ENCODE data around the gene ECHS1. TPM values are rescaled to one million over a fixed set of nuclear protein-coding genes. Genes with fewer than 3 reads are reported as not detected.

Gene ECHS1
- 58.0 TPM for total RNA-seq (2021; ENCODE audit: unreplicated experiment)
- 36.7 and 51.3 TPM in 2 replicates for polyA plus RNA-seq (2012)
- Bru-seq, nascent RNA: percentile 52 among the genes with signal in this experiment
- BruChase-seq, experiment 1, labeled RNA remaining after a 6-hour chase: percentile 77 among the genes with signal in this experiment
- percentile 69 among the genes with signal in this experiment for BruChase-seq, experiment 2, labeled RNA remaining after a 2-hour chase
- long read RNA-seq, transcript ECHS1-201 (8 exons, 1,617 nt): major isoform, 177 of 208 reads
- long read RNA-seq, partial matches to known transcripts: 14 of 208 reads
- long read RNA-seq, other reads (novel, unspliced or antisense): 17 of 208 reads

DNA sequence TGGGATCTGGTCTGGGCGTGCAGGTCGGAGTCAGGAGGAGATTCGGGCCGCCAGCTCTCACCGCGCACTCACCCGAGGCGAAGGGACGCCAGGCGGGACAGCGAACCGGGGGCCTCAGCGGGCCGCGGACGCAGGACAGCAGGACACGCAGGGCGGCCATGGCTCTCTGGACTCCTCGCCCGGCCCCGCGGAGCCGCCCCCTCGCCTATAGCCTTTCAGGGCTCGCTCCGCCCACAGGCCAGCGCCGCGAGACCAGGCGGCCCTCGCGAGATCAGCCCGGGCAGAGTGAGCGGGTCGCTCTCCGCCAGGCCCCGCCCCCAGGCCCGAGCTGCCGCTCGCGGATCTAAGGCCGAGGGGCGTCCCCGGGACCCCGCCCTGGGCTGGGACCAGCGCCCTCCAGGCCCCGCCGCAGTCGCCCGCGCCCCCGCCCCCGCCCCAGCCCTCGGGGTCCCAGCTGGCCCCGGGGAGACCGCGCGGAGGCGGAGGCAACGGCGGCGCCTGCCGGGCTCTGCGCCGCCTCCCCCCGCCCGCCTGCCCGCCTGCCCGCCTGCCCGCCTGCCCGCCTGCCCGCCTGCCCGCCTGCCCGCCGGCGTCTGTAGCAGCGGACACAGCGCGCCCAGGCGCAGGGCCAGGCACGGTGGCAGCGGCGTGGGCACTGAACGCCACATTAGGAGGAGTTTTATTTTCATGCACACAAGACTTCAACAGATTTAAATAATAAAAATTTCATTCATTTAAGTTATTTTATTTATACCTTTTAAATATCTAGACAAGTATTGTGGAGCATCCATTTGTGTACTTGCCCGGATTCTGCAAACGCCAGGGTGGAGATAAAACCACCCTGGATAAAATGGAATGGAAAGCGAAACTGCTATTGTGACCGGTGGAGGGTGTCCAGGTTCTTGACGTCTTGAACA lies at the start of gene ECHS1:
ECHS1 (minus strand) TSS at position 181 of the 917 bp plus-strand sequence; CDS start at position 160, 21 bp downstream.
- Histone ChIP-seq H3K27me3 (ENCODE audit: insufficient read depth, low read length) (no peaks in the 10 kb centered on the region), H4K20me1 (ENCODE audit: insufficient read depth) (no peaks in the 10 kb centered on the region), H3K4me2 (ENCODE audit: low read length) (peak within 1 kb of the TSS; percentile 48), H2AFZ (ENCODE audit: low read depth, low read length, poor library complexity, severe bottlenecking) (no peak within 1 kb of the TSS), H3K9ac (ENCODE audit: low read length) (peak within 1 kb of the TSS; percentile 52; the same call in 1 of the 2 replicates), H3K9me3 (ENCODE audit: control insufficient read depth in 1 of 2, insufficient read depth in 1 of 2, low read depth in 1 of 2, low read length in 2 of 2) (no peaks in the 10 kb centered on the region), H3K27ac (ENCODE audit: low read depth, low read length) (peak within 1 kb of the TSS; percentile 45; the same call in 1 of the 2 replicates), H3K4me3 (replicated peaks in 1 of 2; ENCODE audit: low read depth in 1 of 2, low read length in 2 of 2) (peak within 1 kb of the TSS; percentile 56 to 57), H3K36me3 (ENCODE audit: control insufficient read depth in 1 of 2, insufficient read depth in 2 of 2, low read length in 2 of 2) (no peaks in the 10 kb centered on the region), H3K9me2 (ENCODE audit: insufficient read depth) (no peaks in the 10 kb centered on the region), H3K79me2 (ENCODE audit: insufficient read depth, low read length) (0 out of 2 replicates have a peak, but pooled peaks cover 4% of the 10 kb centered on the region), H3K4me1 (ENCODE audit: control insufficient read depth in 1 of 2, insufficient read depth in 2 of 2, low read length in 2 of 2) (peaks cover 0 to 9% of the 10 kb centered on the region in 2 experiments; a peak in 2 of 4 replicates)
- ATAC-seq (peak; percentile 99), DNase-seq (ENCODE audit: low read depth, low spot score) (peak; percentile 54)
- ChIA-PET CTCF (no interaction called here), POLR2A (no interaction called here), RAD21 (ENCODE audit: low non-redundant PET in 1 of 2, low total read pairs in 2 of 2, uncharacterized antibody in 2 of 2, unreplicated experiment in 2 of 2) (interaction anchor here in 1 of 2 experiments (0.5 kb wide), 1 partner anchor 13 kb away, joined by 3 read pairs; no protein-coding TSS in a partner anchor)
- BruUV-seq (replicated peaks): no TSS peak
- intact Hi-C loops (cut with micrococcal nuclease): no loop called here
- TF ChIP-seq CEBPB (IDR thresholded peaks at IDR 0.05; ENCODE audit: low read depth) (no peak), ELF1 (IDR thresholded peaks at IDR 0.05; ENCODE audit: borderline replicate concordance, low read depth) (no peak), SIN3A (IDR thresholded peaks at IDR 0.05; ENCODE audit: low read depth) (peak; percentile 33), YY1 (IDR thresholded peaks at IDR 0.05; ENCODE audit: extremely low read depth, insufficient replicate concordance, low read depth, low read length) (peak; percentile 67), EZH2 (IDR thresholded peaks at IDR 0.05) (no peak), TCF7L2 (IDR thresholded peaks at IDR 0.05; ENCODE audit: borderline replicate concordance, extremely low read depth, insufficient read depth, insufficient read length) (no peak), POLR2A (IDR thresholded peaks at IDR 0.05; ENCODE audit: borderline replicate concordance, extremely low read depth, insufficient read depth, insufficient read length) (peak; percentile 31), SP1 (IDR thresholded peaks at IDR 0.05; ENCODE audit: low read depth) (no peak), EGR1 (IDR thresholded peaks at IDR 0.05; ENCODE audit: low read depth) (peak; percentile 55), SRF (IDR thresholded peaks at IDR 0.05; ENCODE audit: low read depth) (no peak), RAD21 (IDR thresholded peaks at IDR 0.05; ENCODE audit: low read depth) (no peak), EZH2phosphoT487 (IDR thresholded peaks at IDR 0.05; ENCODE audit: borderline replicate concordance) (no peak), ZFX (IDR thresholded peaks at IDR 0.05) (peak; percentile 40), JUND (IDR thresholded peaks at IDR 0.05) (no peak), CBX3 (IDR thresholded peaks at IDR 0.05; ENCODE audit: low read depth) (no peak), POLR2AphosphoS5 (IDR thresholded peaks at IDR 0.05; ENCODE audit: low read depth, low read length) (peak; percentile 80), ZNF274 (IDR thresholded peaks at IDR 0.05; ENCODE audit: low read depth, low read length) (no peak), FOSL1 (IDR thresholded peaks at IDR 0.05; ENCODE audit: low read depth) (no peak)
- TF ChIP-seq, protein P1, sequence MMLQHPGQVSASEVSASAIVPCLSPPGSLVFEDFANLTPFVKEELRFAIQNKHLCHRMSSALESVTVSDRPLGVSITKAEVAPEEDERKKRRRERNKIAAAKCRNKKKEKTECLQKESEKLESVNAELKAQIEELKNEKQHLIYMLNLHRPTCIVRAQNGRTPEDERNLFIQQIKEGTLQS (IDR thresholded peaks at IDR 0.05): no peak
- TF ChIP-seq, protein P2, sequence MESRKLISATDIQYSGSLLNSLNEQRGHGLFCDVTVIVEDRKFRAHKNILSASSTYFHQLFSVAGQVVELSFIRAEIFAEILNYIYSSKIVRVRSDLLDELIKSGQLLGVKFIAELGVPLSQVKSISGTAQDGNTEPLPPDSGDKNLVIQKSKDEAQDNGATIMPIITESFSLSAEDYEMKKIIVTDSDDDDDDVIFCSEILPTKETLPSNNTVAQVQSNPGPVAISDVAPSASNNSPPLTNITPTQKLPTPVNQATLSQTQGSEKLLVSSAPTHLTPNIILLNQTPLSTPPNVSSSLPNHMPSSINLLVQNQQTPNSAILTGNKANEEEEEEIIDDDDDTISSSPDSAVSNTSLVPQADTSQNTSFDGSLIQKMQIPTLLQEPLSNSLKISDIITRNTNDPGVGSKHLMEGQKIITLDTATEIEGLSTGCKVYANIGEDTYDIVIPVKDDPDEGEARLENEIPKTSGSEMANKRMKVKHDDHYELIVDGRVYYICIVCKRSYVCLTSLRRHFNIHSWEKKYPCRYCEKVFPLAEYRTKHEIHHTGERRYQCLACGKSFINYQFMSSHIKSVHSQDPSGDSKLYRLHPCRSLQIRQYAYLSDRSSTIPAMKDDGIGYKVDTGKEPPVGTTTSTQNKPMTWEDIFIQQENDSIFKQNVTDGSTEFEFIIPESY (IDR thresholded peaks at IDR 0.05; ENCODE audit: extremely low read depth, insufficient replicate concordance, low read length): peak; percentile 95
